Karpas-422 (cell line): ENCODE results near the gene SUPT20H. TPM values are rescaled to one million over a fixed set of nuclear protein-coding genes. Genes with fewer than 3 reads are reported as not detected.

Source experiments
- DNase-seq: peaks from one replicate; pipeline ENCODE4 v3.0.0-alpha.2; 2015
- H2AFZ ChIP-seq: fragments of 200-600 bp; sonication (generic); 2 replicates; pipeline ENCODE4 v1.6.1; 2014; ENCODE audit warnings: antibody characterized with exemption, low read length, mixed read lengths
- H3K27ac ChIP-seq: fragments of 200-600 bp; sonication (generic); 2 replicates; pipeline ENCODE4 v1.5.1; 2014; ENCODE audit warnings: mild to moderate bottlenecking, low read length, moderate library complexity
- H3K27me3 ChIP-seq: fragments of 200-600 bp; sonication (generic); 2 replicates; pipeline ENCODE4 v1.6.1; 2014; ENCODE audit warnings: low read length, mixed read lengths
- H3K36me3 ChIP-seq: fragments of 200-600 bp; sonication (generic); 2 replicates; pipeline ENCODE4 v1.6.1; 2014; ENCODE audit warnings: low read length, mixed read lengths; ENCODE audit not compliant: insufficient read depth
- H3K4me1 ChIP-seq: fragments of 200-600 bp; sonication (generic); 2 replicates; pipeline ENCODE4 v1.6.1; 2014; ENCODE audit warnings: mild to moderate bottlenecking, low read length, mixed read lengths
- H3K4me2 ChIP-seq: fragments of 200-600 bp; sonication (generic); 2 replicates; pipeline ENCODE4 v1.6.1; 2014; ENCODE audit warnings: low read length, low read depth, mild to moderate bottlenecking; ENCODE audit not compliant: poor library complexity, severe bottlenecking
- H3K4me3 ChIP-seq: fragments of 200-600 bp; sonication (generic); 2 replicates; pipeline ENCODE4 v1.5.1; 2014; ENCODE audit warnings: mild to moderate bottlenecking, antibody characterized with exemption, low read length, mixed read lengths
- H3K79me2 ChIP-seq: fragments of 200-600 bp; sonication (generic); 2 replicates; pipeline ENCODE4 v1.6.1; 2014; ENCODE audit warnings: mild to moderate bottlenecking, low read length, mixed read lengths
- H3K9ac ChIP-seq: fragments of 200-600 bp; sonication (generic); 2 replicates; pipeline ENCODE4 v1.6.0; 2014; ENCODE audit warnings: low read length
- H3K9me2 ChIP-seq: fragments of 200-600 bp; sonication (generic), shearing (Covaris generic); replicated peaks from 2 replicates; pipeline ENCODE4 v1.6.0; 2014; ENCODE audit warnings: mild to moderate bottlenecking, low read length, moderate library complexity; ENCODE audit not compliant: insufficient read depth
- H3K9me3 ChIP-seq: fragments of 300-700, 200-600 bp; sonication (generic); 2 replicates; pipeline ENCODE4 v1.6.1; 2014; ENCODE audit warnings: low read length, mixed read lengths
- H4K20me1 ChIP-seq: fragments of 200-600 bp; sonication (generic); 2 replicates; pipeline ENCODE4 v1.6.1; 2014; ENCODE audit warnings: mild to moderate bottlenecking, antibody characterized with exemption, low read length, low read depth; ENCODE audit not compliant: insufficient read depth
- total RNA-seq: library from RNA; depleted of rRNA; stranded (reverse); fragments of >200 nt; shearing (Covaris generic); gene quantifications from 2 replicates; pipeline ENCODE4 v1.2.3, GENCODE V29; 2014; ENCODE audit warnings: low replicate concordance; rRNA removed

SUPT20H gene
- 46.1 and 95.5 TPM in 2 replicates for total RNA-seq

DNA sequence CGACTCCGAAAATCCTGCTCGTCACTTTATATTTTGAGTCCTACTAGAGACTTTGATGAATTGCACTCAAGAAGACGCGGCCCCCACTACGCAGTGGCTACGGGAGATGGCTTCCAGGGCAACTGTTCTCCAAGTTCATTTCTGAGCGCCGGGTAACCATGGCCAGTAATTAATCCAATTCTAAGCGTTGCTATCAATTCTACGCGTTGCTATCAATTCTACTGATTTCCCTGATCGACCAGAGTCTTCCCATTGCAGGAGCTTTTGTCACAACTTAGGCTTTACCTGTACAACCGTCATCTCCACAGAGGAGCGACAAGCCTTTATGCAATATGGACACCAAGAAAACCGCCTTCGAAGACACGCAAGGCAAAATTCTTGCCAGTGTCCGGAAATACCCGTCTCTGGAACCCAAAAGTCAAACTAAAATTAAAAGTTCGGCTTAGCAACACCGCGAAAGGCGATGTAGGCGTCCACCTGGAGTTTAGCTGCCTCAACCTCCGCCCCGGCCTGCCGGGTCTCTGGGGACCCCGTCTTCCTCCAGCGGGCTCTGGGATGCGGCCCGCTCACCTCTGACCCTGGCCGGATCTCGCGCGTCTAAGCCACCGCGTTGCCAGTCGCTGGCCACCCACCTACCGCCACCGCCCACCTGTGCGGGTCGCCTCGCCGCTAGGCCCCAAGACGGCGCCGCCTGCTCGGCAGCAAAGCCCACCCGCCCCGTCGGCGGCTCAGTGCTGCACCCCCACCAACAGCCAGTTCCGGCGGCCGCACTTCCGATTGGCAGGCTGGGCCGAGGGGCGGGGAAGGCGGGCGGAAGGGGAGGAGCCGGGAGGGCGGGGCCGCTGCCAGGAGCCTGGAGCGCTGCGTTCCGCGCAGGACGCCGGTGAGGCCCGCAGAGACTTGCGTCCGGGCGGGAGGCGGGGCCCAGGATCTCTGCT, at the start of gene SUPT20H:
TSS of gene SUPT20H (minus strand) at position 779 of the 938 bp plus-strand sequence. CDS start 8,198 bp downstream, outside the sequence.
- H3K9ac ChIP-seq = peak within 1 kb of the TSS; percentile 85
- H3K27me3 ChIP-seq = no peaks in the 10 kb centered on the region
- peak; percentile 97 for DNase-seq
- H3K4me3 ChIP-seq = peak within 1 kb of the TSS; percentile 90
- H3K27ac ChIP-seq = peak within 1 kb of the TSS; percentile 77
- H3K9me3 ChIP-seq = 0 out of 2 replicates have a peak, but pooled peaks cover 3% of the 10 kb centered on the region
- no peaks in the 10 kb centered on the region for H3K9me2 ChIP-seq
- H2AFZ ChIP-seq = peak within 1 kb of the TSS; percentile 83
- peaks cover 34% of the 10 kb centered on the region for H3K79me2 ChIP-seq
- H3K4me2 ChIP-seq = peak within 1 kb of the TSS; percentile 89
- peaks cover 5% of the 10 kb centered on the region for H3K36me3 ChIP-seq
- H3K4me1 ChIP-seq = peaks cover 19% of the 10 kb centered on the region
- no peaks in the 10 kb centered on the region for H4K20me1 ChIP-seq

DNA sequence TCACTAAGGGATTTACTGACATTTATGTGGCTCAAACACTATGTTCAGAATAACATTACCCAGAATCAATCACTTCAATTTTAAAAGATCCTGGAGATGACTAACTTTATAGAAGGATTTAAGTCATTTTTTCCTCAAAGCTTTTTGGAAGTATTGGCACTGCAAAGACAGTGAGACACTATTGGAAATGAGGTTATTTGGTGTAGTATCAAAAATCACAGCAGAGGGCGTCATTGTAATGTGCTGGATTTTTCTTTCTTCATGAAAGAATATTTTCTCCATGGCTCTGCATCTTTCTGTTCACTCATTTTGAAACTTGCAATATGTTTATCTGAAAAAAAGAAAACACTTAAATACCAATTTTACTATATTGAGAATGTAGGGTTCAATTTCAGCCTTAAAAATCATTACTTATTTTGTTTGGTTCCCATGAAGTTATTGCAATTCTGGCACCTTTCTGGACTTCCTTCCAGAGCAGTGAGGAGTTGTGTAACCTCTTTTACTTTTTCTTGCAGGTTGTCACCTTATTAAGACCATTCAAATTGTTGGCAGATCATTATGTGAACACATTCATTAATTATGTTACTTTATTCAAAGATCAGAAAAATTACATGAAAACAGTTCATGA, 49.7 kb upstream of the SUPT20H start:
- H3K4me2 ChIP-seq = no peak overlapping the region
- no peaks in the 10 kb centered on the region for H4K20me1 ChIP-seq
- H3K27me3 ChIP-seq = no peaks in the 10 kb centered on the region
- H3K4me3 ChIP-seq = no peak overlapping the region
- no peaks in the 10 kb centered on the region for H3K4me1 ChIP-seq
- H2AFZ ChIP-seq = no peak overlapping the region
- DNase-seq = peak; percentile 71
- H3K36me3 ChIP-seq = no peaks in the 10 kb centered on the region
- no peaks in the 10 kb centered on the region for H3K79me2 ChIP-seq
- H3K9me2 ChIP-seq = no peaks in the 10 kb centered on the region
- H3K9ac ChIP-seq = no peak overlapping the region
- H3K27ac ChIP-seq = no peak overlapping the region
- H3K9me3 ChIP-seq = no peaks in the 10 kb centered on the region

DNA sequence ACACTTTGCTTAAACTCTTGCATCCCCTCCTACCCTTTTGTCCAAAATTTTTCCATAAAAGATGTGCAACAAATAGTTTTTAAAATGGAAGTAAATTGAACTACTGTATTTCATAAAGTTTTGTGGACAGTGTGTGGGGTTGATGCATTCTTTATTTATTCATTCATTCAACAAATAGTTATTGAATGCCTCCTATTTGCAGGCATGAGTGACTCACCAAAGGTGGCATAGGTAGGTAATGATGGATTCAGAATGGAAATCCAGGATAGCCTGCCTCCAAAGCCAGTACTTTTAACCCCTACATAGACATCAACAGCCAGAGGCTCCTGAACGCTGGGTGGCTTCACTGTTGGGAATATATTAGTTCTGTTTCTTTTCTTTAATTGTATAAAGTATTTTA, 48.4 kb upstream of the SUPT20H start:
- Histone ChIP-seq H3K4me3 (no peak overlapping the region), H3K9ac (no peak overlapping the region), H4K20me1 (no peaks in the 10 kb centered on the region), H3K4me1 (no peaks in the 10 kb centered on the region), H3K27me3 (no peaks in the 10 kb centered on the region), H3K27ac (no peak overlapping the region), H2AFZ (no peak overlapping the region), H3K79me2 (no peaks in the 10 kb centered on the region), H3K9me3 (no peaks in the 10 kb centered on the region), H3K36me3 (no peaks in the 10 kb centered on the region), H3K4me2 (no peak overlapping the region), H3K9me2 (no peaks in the 10 kb centered on the region)
- no peak for DNase-seq

DNA sequence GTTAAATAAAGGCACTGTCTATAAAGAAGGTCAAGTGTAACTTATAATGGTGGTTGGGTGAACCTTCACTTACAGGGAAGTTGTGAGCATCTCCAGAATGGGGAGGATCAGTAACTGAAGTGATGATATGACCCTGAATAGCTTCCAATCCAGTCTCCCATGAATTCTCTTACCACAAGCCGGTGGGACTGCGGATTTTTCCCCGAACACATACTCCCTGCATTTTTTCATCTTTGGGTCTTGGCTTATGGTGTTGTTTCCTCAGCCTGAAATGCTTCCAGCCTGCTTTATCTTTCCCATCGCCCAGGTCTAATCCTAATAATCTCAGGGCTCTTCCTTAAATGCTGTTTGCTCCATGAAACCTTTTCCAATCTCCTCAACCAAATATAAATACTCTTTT, 48.0 kb upstream of the SUPT20H start:
- Histone ChIP-seq H3K27me3 (no peaks in the 10 kb centered on the region), H3K27ac (no peak overlapping the region), H3K36me3 (no peaks in the 10 kb centered on the region), H3K4me1 (no peaks in the 10 kb centered on the region), H3K4me2 (no peak overlapping the region), H4K20me1 (no peaks in the 10 kb centered on the region), H3K9ac (no peak overlapping the region), H3K79me2 (no peaks in the 10 kb centered on the region), H3K9me3 (no peaks in the 10 kb centered on the region), H2AFZ (no peak overlapping the region), H3K9me2 (no peaks in the 10 kb centered on the region), H3K4me3 (no peak overlapping the region)
- DNase-seq = no peak

DNA sequence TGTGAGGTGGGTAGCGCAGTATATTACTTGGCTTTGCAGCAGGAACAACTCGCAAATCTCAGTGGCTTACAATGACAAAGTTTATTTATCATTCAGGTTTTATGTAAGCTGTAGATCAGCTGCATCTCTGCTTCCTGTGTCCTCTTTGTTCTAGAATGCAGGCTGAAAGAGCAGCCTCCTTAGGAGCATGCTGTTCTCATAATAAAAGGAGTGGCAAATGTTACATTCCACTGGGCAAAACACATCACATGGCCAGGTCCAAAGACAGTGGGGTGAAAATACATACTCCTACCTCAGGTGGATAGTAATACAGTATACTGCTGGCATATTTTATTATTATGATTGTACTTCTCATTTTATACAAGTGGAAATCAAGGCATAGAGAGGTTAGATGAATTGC, 47.2 kb upstream of the SUPT20H start:
- Histone ChIP-seq H3K4me1 (no peaks in the 10 kb centered on the region), H3K79me2 (no peaks in the 10 kb centered on the region), H3K9me2 (no peaks in the 10 kb centered on the region), H3K9ac (no peak overlapping the region), H3K36me3 (no peaks in the 10 kb centered on the region), H3K4me3 (no peak overlapping the region), H4K20me1 (no peaks in the 10 kb centered on the region), H3K4me2 (no peak overlapping the region), H3K9me3 (no peaks in the 10 kb centered on the region), H2AFZ (no peak overlapping the region), H3K27me3 (no peaks in the 10 kb centered on the region), H3K27ac (no peak overlapping the region)
- no peak for DNase-seq

DNA sequence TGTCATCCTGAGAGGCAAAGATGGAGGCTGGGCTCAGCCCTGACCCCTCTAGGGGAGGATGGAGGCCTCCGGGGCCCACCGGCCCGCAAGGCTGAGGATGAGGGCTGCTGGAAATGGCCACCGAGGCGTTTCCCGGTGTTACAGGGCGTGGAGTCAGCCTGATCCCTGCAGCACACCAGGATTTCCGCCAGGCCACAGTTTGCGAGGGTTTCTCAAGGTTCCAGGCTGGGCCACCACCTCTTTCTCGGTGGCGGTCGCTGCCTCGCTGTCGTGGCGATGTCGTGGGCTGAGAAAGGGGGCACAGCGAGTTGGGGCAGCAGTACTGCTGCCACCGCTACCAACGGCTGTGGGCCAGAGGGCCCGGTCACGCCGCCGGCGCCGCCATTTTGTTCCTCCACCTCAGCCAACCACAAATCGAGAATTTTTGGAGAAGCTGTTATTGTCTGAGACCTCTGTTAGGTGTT, 45.8 kb upstream of the SUPT20H start, which contains the start of gene CSNK1A1L:
TSS of gene CSNK1A1L (minus strand) at position 414 of the 464 bp plus-strand sequence. CDS start at position 6, 408 bp downstream.
- H3K4me1 ChIP-seq = no peaks in the 10 kb centered on the region
- no peaks in the 10 kb centered on the region for H3K27me3 ChIP-seq
- no peaks in the 10 kb centered on the region for H3K9me2 ChIP-seq
- no peak within 1 kb of the TSS for H2AFZ ChIP-seq
- H3K27ac ChIP-seq = no peak within 1 kb of the TSS
- no peaks in the 10 kb centered on the region for H4K20me1 ChIP-seq
- no peak within 1 kb of the TSS for H3K9ac ChIP-seq
- no peak for DNase-seq
- no peak within 1 kb of the TSS for H3K4me3 ChIP-seq
- no peaks in the 10 kb centered on the region for H3K36me3 ChIP-seq
- H3K79me2 ChIP-seq = no peaks in the 10 kb centered on the region
- H3K9me3 ChIP-seq = no peaks in the 10 kb centered on the region
- no peak within 1 kb of the TSS for H3K4me2 ChIP-seq

DNA sequence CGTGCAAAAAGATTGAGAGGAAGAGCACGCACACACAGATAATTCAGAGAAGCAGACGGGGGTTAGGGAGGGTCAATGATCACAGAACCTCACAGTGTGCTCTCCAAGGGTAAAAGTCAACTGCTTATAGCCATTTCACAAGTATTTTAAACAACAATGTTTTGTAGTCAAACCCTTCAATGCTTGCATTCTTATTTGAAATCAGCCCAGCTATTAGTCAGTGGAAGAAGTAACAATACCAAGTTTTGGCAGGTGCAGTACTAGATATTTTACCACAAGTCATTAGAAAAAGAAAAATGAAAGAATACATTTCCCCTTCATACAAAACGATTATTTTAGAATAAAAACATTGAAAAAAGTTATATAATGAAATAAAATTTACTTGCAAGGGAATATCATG, 43.4 kb upstream of the SUPT20H start:
- Histone ChIP-seq H3K4me3 (no peak overlapping the region), H4K20me1 (no peaks in the 10 kb centered on the region), H3K36me3 (no peaks in the 10 kb centered on the region)

DNA sequence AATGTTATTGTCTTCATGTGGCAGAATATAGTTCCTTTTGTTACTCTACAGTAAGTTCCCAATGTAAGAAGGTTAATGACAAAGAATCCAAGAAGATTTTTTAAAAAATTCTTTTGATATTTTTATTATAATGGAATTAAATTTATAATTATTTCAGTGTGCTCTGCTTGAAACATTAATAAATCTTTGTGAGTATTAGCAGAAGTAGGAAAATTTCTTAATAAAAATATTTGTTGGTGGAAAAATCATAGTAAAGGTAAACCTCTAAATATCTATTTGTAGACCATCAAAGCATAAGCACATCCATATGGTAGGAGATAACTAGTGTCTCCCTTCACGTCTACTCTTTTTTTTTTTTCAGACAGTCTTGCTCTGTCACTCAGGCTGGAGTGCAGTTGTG, 41.7 kb upstream of the SUPT20H start:
- H3K9me2 ChIP-seq = no peaks in the 10 kb centered on the region
- DNase-seq = no peak
- no peaks in the 10 kb centered on the region for H3K4me1 ChIP-seq

More for the DNA sequence above, 43.4 kb upstream of the SUPT20H start:
- Histone ChIP-seq H3K4me2 (no peak overlapping the region), H3K9ac (no peak overlapping the region), H3K4me1 (no peaks in the 10 kb centered on the region), H3K79me2 (no peaks in the 10 kb centered on the region), H3K27me3 (no peaks in the 10 kb centered on the region), H3K27ac (no peak overlapping the region), H2AFZ (no peak overlapping the region), H3K9me2 (no peaks in the 10 kb centered on the region), H3K9me3 (no peaks in the 10 kb centered on the region)
- no peak for DNase-seq

More for the DNA sequence above, 41.7 kb upstream of the SUPT20H start:
- no peaks in the 10 kb centered on the region for H4K20me1 ChIP-seq
- no peaks in the 10 kb centered on the region for H3K36me3 ChIP-seq
- no peak overlapping the region for H2AFZ ChIP-seq
- H3K27me3 ChIP-seq = no peaks in the 10 kb centered on the region
- no peaks in the 10 kb centered on the region for H3K9me3 ChIP-seq
- H3K4me2 ChIP-seq = no peak overlapping the region
- H3K4me3 ChIP-seq = no peak overlapping the region
- no peak overlapping the region for H3K9ac ChIP-seq
- H3K27ac ChIP-seq = no peak overlapping the region
- no peaks in the 10 kb centered on the region for H3K79me2 ChIP-seq
